Fibroblast of pulmonary artery (primary cell): Measurements from ENCODE around the gene MRPL49.

ENCODE experiments used
- DNase-seq: peaks from one replicate; pipeline ENCODE4 v3.0.0-alpha.2; 2010; ENCODE audit warnings: low read depth
- H3K4me3 ChIP-seq: replicated peaks from 2 replicates; pipeline ENCODE4 v1.5.1; 2011; ENCODE audit warnings: low read depth, mild to moderate bottlenecking, control low read depth, low read length, moderate library complexity
- TF ChIP-seq, protein P1 (sequence below): IDR thresholded peaks from 2 replicates; pipeline ENCODE4 v1.5.1; 2011; ENCODE audit warnings: mild to moderate bottlenecking, control low read depth, low read length, inconsistent platforms; ENCODE audit errors: missing control alignments

MRPL49 gene

GRCh38 chr11:65083834-65084597 lies 38.1 kb upstream of the MRPL49 start, which contains the start of the genes CDCA5 and ZFPL1:
TSS of gene CDCA5 (minus strand) at chr11:65084040. CDS start at chr11:65083978, 62 bp downstream.
TSS of gene ZFPL1 (plus strand) at chr11:65084222. CDS start at chr11:65084699, 477 bp downstream.
- TF ChIP-seq, protein P1, sequence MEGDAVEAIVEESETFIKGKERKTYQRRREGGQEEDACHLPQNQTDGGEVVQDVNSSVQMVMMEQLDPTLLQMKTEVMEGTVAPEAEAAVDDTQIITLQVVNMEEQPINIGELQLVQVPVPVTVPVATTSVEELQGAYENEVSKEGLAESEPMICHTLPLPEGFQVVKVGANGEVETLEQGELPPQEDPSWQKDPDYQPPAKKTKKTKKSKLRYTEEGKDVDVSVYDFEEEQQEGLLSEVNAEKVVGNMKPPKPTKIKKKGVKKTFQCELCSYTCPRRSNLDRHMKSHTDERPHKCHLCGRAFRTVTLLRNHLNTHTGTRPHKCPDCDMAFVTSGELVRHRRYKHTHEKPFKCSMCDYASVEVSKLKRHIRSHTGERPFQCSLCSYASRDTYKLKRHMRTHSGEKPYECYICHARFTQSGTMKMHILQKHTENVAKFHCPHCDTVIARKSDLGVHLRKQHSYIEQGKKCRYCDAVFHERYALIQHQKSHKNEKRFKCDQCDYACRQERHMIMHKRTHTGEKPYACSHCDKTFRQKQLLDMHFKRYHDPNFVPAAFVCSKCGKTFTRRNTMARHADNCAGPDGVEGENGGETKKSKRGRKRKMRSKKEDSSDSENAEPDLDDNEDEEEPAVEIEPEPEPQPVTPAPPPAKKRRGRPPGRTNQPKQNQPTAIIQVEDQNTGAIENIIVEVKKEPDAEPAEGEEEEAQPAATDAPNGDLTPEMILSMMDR: no peak
- H3K4me3 ChIP-seq: peak within 1 kb of the TSS; percentile 92
- peak; percentile 97 for DNase-seq

DNA sequence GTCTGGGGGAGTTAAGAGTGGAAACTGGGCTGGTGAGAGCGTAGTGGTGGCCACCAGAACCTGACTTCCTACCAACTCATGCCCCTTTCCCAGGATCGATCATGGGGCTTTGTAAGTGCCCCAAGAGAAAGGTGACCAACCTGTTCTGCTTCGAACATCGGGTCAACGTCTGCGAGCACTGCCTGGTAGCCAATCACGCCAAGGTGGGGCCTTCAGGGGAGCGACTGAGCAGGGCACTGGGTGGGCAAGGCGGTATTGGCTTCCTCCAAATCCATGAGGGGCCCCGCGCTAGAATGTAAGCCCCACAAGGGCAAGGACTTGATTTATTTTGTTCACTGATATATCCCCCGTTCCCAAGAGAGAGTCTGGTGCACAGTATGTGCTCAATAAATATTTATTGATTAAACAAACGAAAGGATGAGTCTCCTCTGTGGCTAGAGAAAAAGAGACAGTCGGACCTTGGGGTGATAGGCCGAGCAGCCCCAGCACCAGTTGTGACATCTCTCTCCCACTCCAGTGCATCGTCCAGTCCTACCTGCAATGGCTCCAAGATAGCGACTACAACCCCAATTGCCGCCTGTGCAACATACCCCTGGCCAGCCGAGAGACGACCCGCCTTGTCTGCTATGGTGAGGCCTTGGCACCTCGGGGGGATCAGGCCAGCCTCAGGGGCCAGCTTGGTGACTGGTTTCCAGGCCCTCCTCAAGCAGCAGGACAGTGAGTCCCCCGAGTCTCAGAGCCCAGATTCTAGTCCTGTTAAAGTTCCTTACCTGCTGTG lies 37.3 kb upstream of the MRPL49 start:
- peak overlapping the region; percentile 92 for H3K4me3 ChIP-seq
- DNase-seq: no peak
- TF ChIP-seq, protein P1: no peak

DNA sequence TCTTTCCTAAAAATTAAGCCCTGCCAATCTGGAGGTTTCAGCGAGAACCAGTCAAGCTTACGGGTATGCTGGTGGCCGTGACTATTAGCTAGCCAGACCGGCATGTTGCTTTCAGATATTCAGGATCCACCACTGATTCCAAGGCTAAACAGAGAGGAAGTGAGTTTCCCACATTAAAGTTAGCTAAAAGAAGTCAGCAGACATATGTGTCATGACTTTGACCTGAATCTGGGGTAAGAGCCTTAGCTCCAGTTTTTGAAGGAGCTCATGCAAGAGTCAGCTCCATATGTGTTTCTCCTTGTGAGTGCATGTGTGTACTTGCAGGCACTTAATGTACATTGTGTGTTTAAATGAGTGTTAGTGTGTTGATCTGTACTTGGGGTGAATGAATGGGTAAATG lies 36.7 kb upstream of the MRPL49 start:
- no peak for DNase-seq
- H3K4me3 ChIP-seq: no peak overlapping the region
- TF ChIP-seq, protein P1: no peak

GRCh38 chr11:65086809-65087208 lies 35.3 kb upstream of the MRPL49 start:
- H3K4me3 ChIP-seq: no peak overlapping the region
- TF ChIP-seq, protein P1: no peak
- DNase-seq: no peak

GRCh38 chr11:65087216-65087615 lies 34.9 kb upstream of the MRPL49 start:
- TF ChIP-seq, protein P1: no peak
- H3K4me3 ChIP-seq: no peak overlapping the region
- no peak for DNase-seq

- TF ChIP-seq, protein P1: no peak
- no peak overlapping the region for H3K4me3 ChIP-seq
- DNase-seq: no peak
Measured at GRCh38 chr11:65087827-65088226, 34.3 kb upstream of the MRPL49 start.
